Medulla oblongata (tissue), 1 donor: ENCODE results near the gene GLRX.
"Not testable (repeated sequence)": the region's sequence is repeated elsewhere in the genome, so short reads cannot be mapped to it uniquely, and the experiment has no call there.

Experiments used
- DNase-seq: peaks from one replicate; pipeline ENCODE4 v3.0.0-alpha.2; 2015; ENCODE audit errors: extremely low spot score

GLRX gene

DNA sequence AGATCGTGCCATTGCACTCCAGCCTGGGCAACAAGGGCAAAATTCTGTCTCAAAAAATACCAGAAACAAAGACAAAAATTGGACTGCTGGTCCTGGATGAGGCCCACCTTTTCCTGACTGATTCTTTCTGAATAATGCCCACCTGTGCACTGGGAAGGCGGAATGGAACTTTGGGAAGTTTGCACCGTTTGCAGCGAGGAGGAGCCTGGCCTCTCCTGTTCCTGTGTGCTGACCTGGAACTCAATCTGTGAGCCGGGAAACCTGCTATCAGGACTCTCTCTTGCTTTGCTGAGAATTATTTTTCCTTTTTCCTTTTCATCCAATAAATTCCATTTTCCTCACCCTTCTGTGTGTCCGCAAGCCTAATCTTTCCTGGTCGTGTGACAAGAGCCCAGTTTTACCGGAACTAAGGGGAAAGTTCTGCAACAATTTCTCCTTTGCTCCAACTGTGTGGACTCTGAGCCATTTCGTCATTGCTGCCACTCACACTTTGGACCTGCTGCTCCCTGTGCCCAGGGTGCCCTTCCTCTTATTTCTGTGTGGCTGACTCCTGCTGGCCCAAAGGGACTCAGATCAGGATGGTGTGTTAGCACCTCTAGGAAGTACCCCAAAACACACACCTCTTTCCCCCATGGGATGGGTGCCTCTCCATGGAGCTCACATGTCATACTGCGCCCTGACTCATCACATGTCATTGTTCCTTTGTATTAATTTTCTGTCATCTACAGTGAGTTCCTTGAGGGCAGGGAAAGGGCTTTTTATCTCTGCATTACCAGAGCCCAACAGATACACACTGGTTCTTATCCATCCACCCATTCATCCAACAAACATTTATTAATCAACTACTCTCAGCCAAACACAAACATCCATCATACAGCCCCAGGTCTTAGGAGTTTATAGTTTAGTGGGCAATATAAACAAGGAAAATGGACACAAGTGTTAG, 4.7 kb upstream of the GLRX start:
- DNase-seq = no peak

- no peak for DNase-seq
Observed at GRCh38 chr5:95825495-95825894, 3.0 kb upstream of the GLRX start.

GRCh38 chr5:95824747-95825146, 2.2 kb upstream of the GLRX start:
- DNase-seq = no peak

DNA sequence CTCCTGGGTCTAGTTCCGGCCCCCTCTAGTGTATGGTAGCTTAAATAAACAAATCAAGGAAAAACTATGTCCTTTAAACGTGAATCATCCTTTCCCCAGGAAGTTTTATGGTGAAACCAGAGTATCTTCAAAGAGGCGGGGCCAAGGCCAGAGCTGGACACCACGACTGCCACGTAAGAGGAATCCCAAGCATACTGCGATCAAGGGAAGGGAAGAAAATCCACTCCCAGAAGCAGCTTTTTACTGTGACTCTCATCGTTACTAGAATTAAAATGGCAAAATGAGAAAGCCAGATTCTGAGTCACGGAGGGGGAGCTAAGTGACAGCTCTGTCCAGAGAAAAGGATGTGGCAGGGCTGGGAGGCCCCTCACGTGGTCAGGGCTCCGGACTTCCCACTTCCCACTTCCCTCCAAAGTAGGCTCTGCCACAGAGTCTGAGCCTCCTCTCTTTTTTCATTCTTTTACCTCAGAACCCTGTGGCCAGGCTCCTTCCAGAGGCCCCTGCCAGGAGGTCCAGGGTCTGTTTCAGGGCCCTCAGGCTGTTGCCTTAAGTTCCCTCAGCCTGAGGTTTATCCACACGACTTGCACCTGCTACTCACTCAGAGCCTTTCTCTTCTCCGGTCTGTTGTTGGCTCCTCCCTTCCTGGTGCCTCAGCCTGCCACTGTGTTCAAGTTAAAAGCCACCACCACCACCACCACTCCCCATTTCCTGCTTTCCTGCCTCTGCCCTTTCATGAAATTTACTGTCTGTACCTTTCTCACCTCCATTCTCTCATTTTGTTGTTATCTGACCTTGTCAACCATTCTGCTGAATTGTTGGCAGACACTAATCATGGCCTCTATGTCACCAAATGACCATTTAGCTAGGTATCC, 1.4 kb upstream of the GLRX start:
- peak; percentile 60 for DNase-seq

DNA sequence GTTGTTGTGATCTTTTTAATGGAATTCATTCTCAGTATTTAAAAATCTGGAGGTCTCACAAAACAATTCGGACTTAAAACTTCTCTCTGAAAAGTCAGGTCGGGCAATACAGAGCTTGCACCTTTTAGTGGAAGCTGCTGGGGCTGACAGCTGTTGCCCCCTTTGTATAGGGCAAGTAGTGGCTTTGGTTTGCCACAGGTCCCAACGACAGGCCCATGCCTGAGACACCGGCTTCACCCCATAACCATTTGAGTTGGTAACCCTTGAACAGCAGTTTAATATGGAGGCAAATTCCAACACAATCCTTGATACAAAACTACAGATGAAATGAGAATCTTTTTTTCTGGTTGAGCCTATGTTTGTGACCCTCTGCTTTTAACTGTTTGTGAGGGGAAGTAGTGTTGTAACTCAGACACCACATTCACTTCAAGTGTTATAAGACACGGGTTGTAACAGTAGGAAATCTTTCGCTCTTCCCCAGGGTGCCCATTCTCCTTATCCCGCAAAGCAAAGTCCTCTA, 752 bp upstream of the GLRX start:
- no peak for DNase-seq

DNA sequence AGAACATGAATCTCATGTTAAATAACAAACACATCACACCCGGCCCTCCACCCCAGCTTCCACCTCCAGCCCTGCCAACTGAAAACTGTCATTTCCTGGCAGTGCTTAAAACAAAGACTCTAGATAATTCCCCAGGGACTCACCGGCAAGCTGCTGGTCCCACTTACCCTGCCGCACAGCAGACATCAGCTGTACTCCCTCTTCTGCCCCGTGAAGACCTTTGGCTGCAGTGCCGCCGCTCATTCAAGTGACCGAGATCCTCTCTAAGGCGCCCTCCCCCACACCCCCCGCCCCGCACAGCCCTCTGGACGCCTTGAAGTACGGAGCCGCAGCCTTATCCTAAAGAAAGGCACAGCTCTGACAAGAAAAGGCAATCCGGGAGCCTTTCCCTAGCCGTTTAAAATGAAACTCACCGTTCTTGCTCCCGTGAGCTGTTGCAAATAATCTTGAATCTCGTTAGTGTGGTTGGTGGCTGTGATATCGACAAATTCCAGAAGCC, 434 bp downstream of the GLRX start:
- peak; percentile 58 for DNase-seq

DNA sequence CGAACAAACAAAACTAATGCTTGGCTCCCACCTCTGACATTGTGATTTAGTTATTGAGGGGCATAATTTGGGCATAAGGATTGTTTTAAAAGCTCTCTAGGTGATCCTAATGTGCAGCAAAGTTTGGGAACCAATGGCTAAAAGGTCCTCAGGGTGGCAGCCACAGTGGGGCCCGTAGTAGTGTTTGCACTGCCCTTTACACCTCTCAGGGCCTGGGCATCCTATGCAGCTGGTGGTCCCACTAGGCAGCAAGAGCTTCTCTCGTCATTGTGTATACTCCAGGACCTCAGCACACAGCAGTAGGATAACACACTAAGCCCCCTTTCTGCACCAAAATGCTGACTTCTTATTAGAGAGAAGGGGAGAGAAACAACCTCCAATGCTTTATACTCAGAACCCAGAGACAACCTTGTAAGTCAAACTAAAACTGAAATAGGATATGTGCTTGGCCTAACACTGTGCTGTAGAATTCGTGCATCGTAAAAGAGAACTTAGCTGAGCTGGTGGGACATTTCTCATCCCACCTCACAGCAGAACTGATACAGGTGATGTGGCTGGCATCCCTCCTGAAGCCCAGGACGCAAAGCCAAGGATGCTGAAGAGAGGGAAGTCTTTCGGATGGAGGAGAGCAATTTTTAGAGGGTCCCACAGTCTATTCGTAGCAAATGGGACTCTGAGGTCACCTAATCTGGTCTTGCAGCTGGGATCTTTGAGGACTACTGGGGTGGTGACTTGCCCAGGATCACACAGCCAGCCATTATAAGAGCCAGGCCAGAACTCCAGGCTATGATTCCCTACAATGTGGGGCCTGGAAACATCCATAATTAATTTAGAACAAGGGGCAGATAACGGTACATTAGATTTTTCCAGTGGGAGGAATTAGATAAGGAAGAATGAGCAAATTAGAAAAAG, 1.2 kb downstream of the GLRX start:
- no peak for DNase-seq

GRCh38 chr5:95818181-95819147, 4.1 kb downstream of the GLRX start:
- peak; percentile 83 for DNase-seq

- DNase-seq = no peak
Observed at GRCh38 chr5:95817430-95817829, 5.1 kb downstream of the GLRX start.

DNA sequence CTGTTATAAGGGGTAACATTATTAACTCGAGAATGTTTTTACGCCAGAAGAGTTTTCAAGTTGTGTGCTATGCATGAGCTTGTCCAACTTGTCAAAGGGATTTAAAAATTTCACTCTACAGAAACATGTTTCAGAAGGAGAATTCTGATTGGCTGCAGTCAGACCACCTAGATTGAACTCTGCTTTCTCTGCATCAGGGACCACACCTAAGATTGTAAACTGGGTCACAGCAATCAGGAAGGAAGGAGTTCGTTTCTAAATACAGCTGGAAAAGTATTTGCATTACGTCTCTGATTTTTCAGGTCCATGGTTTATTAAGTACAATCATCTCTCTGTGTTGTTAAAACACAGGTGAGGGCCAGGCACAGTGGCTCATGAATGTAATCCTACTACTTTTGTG, 5.8 kb downstream of the GLRX start:
- DNase-seq = no peak

DNA sequence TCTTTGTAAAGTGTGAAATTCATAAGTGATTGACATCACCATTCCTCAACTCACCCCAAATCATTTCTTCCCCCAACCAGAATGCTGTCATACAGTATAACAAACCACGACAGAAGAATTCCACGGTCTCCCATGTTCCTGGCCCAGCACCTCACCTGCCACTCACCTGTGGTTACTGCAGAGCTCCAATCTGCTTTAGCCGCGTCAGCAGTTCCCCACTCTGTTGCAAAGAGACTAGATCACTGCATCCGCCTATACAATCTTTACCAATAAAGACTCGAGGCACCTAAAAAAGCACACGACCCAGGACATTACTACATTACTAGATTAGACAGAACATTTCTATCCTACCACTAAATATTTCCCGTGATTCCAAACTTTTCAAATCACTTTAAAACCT, 6.2 kb downstream of the GLRX start:
- no peak for DNase-seq

DNA sequence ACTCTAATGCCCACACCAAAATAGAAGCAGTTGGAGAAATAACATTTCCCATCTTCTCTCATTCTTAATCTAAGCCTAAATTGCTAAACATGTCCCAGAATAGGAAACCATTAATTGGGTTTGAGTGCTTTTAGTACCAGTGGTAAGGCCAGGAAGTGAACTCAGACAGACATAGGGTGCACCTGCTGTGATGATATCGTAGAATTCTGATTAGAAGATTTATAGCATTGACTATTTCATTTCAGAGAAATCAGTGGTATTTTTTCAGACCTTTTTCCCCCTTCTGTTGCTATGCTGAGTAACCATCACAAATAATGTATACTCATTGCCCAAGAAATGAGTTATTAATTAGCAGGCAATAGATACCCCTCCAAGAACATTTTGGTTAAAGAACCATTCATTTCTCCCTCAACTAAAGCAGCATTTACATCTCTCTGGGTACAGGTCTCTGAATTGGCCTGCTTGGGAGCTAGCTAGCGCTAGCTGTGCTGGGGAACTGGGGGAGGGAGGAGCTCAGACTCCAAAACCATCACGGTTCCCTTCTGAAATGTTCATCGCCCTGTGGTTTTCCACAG, 7.3 kb downstream of the GLRX start:
- no peak for DNase-seq

DNA sequence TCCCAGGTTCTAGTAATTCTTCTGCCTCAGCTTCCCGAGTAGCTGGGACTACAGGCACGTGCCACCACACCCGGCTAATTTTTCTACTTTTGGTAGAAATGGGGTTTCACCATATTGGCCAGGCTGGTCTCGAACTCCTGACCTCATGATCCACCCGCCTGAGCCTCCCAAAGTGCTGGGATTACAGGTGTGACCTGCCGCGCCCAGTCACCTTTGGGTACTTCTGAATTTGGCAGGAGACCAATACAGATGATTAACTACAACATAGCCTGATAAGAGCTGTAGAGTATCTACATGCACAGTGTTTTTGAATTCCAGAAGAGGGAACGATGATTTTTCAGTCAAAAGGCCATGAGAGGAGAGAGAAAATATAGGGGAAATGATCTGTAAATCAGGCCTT, 9.5 kb downstream of the GLRX start:
- not testable (repeated sequence) for DNase-seq

GRCh38 chr5:95812074-95812471, 10.5 kb downstream of the GLRX start:
- DNase-seq = no peak

- not testable (repeated sequence) for DNase-seq
Observed at GRCh38 chr5:95811461-95812073, 11.0 kb downstream of the GLRX start.

- DNase-seq = not testable (repeated sequence)
Observed at GRCh38 chr5:95811126-95811423, 11.5 kb downstream of the GLRX start.

DNA sequence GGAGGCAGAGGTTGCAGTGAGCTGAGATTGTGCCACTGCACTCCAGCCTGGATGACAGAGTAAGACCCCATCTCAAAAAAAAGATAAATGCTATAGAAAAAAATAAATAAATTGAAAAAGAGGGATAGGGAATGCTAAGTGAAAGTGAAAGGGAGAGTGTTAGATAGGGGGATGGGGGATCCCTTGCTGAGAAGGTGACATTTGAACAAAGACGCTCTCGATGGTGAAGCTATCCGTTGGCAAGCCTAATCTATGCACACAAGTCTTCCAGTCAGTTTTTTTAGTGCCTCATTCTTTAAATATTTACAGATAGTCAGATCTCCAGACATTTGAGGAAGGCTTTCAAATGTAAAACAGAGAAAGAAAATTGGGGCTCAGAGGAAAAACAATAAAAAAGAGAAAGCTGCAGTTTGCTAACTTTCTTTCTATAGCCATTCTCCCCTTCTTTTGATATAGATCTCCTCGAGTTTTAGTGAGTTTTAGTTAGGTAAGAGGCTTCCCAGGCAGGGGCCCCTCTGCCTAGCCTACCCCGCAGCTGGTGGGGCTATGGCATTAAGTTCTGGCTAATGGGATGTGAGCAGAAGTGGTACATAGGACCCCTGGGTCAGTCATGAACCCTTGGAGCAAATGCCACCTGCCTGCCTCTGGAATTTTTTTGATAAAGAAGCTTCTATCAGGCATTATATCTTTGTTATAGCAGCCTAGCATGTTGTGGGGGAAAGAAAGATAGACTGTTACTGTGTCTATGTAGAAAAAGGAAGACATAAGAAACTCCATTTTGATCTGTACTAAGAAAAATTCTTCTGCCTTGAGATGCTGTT, 12.0 kb downstream of the GLRX start:
- DNase-seq = no peak

GRCh38 chr5:95809414-95809960, 13.0 kb downstream of the GLRX start:
- peak; percentile 49 for DNase-seq
